Measurements from ENCODE around the gene MIXL1.

MIXL1 gene

DNA sequence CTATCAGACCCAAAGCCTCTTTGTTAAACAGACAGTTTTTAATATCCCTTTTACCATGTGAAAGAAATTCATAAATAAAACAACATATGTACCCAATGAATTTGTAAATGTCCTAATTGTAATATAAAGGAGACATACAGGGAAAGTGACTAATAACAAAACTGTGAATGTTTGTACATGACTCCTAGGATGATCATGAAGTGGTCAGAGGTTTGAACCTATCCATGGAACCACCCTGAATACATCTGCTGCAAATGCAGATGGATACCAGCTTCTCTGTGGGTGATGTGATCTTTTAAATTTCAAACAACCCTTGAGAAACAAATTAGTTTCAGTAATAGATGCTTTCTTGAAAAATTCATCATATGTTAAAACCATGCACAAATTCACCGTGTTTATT, 20.2 kb upstream of the MIXL1 start:
- no peaks in the 10 kb centered on the region for H3K9me3 ChIP-seq (ENCODE audit: control extremely low read depth in 1 of 5, control insufficient read depth in 4 of 5, insufficient read depth in 2 of 5, low read depth in 1 of 5, low read length in 4 of 5)
- POLR2A ChIA-PET: no interaction called here
- CTCF ChIA-PET: interaction anchor here (1.1 to 3.8 kb wide), 2 partner anchors 9 to 78 kb away, joined by 4 to 30 read pairs; no protein-coding TSS in a partner anchor

DNA sequence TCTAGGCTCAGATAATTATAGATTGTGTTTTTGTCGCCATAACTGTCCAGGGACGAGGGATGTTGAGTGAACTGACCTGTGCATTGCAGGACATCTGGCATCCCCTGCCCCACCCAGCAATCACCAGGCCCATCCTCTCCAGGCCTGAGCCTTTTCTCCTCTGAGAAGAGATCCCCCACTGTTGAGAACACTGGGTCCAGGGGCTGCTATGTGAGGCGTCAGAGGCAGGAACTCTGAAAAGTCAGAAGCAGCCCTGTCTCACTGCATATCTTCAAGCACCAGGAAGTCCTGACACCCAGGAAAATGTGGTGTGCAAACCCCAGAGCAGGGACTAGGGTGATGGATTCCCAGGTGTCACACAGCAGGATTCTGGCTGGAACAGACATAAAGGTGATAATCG, 19.8 kb upstream of the MIXL1 start:
- CTCF ChIA-PET: no interaction called here
- Histone ChIP-seq H3K27ac (ENCODE audit: insufficient read depth in 1 of 2, low read depth in 1 of 2, low read length in 2 of 2, poor library complexity in 1 of 2, severe bottlenecking in 2 of 2) (no peak overlapping the region), H3K4me1 (ENCODE audit: control extremely low read depth in 1 of 4, control insufficient read depth in 4 of 4, insufficient read depth in 4 of 4, low read length in 3 of 4) (peaks cover 0 to 3% (median 0%) of the 10 kb centered on the region in 4 experiments), H3K27me3 (replicated peaks in 2 of 5; ENCODE audit: control insufficient read depth in 4 of 5, insufficient read depth in 5 of 5, low read length in 4 of 5) (no peaks in the 10 kb centered on the region), H3K36me3 (ENCODE audit: control insufficient read depth in 4 of 4, insufficient read depth in 4 of 4, low read length in 3 of 4) (no peaks in the 10 kb centered on the region), H3K9me3 (ENCODE audit: control extremely low read depth in 1 of 5, control insufficient read depth in 4 of 5, insufficient read depth in 2 of 5, low read depth in 1 of 5, low read length in 4 of 5) (no peaks in the 10 kb centered on the region), H3K4me3 (ENCODE audit: control insufficient read depth in 1 of 7, extremely low read depth in 1 of 7, insufficient read depth in 4 of 7, low read depth in 2 of 7, low read length in 6 of 7) (no peak overlapping the region)
- POLR2A ChIA-PET: no interaction called here
- 94% methylated on average over 4 of the region's 4 CpGs for WGBS (ENCODE audit: insufficient coverage)
- DNase-seq: no peak

More for the DNA sequence above, 20.2 kb upstream of the MIXL1 start:
- WGBS (ENCODE audit: insufficient coverage): no CpG with 5 or more reads among the region's 1 CpG
- DNase-seq: no peak
- Histone ChIP-seq H3K27ac (ENCODE audit: insufficient read depth in 1 of 2, low read depth in 1 of 2, low read length in 2 of 2, poor library complexity in 1 of 2, severe bottlenecking in 2 of 2) (no peak overlapping the region), H3K4me1 (ENCODE audit: control extremely low read depth in 1 of 4, control insufficient read depth in 4 of 4, insufficient read depth in 4 of 4, low read length in 3 of 4) (peaks cover 0 to 3% (median 0%) of the 10 kb centered on the region in 4 experiments), H3K36me3 (ENCODE audit: control insufficient read depth in 4 of 4, insufficient read depth in 4 of 4, low read length in 3 of 4) (no peaks in the 10 kb centered on the region), H3K4me3 (ENCODE audit: control insufficient read depth in 1 of 7, extremely low read depth in 1 of 7, insufficient read depth in 4 of 7, low read depth in 2 of 7, low read length in 6 of 7) (no peak overlapping the region), H3K27me3 (replicated peaks in 2 of 5; ENCODE audit: control insufficient read depth in 4 of 5, insufficient read depth in 5 of 5, low read length in 4 of 5) (no peaks in the 10 kb centered on the region)

DNA sequence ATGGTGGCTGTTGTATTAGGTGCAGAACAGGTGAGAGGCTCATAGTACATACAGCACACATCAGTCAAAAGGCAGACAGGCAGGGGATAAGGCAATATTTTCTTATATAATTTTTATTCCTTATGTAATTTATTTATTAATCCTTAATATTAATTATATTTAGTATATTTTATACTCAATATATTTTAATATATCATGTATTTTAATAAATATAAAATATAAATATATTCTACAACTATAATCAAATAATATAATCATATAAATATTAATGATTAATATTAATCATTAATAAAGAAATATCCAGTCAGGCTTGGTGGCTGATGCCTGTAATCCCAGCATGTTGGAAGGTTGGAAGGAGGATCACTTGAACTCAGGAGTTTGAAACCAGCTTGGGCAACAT, 19.3 kb upstream of the MIXL1 start:
- DNase-seq: no peak
- Histone ChIP-seq H3K36me3 (ENCODE audit: control insufficient read depth in 4 of 4, insufficient read depth in 4 of 4, low read length in 3 of 4) (no peaks in the 10 kb centered on the region), H3K9me3 (ENCODE audit: control extremely low read depth in 1 of 5, control insufficient read depth in 4 of 5, insufficient read depth in 2 of 5, low read depth in 1 of 5, low read length in 4 of 5) (no peaks in the 10 kb centered on the region), H3K4me1 (ENCODE audit: control extremely low read depth in 1 of 4, control insufficient read depth in 4 of 4, insufficient read depth in 4 of 4, low read length in 3 of 4) (peaks cover 0 to 3% (median 0%) of the 10 kb centered on the region in 4 experiments), H3K4me3 (ENCODE audit: control insufficient read depth in 1 of 7, extremely low read depth in 1 of 7, insufficient read depth in 4 of 7, low read depth in 2 of 7, low read length in 6 of 7) (no peak overlapping the region), H3K27me3 (replicated peaks in 2 of 5; ENCODE audit: control insufficient read depth in 4 of 5, insufficient read depth in 5 of 5, low read length in 4 of 5) (no peaks in the 10 kb centered on the region), H3K27ac (ENCODE audit: insufficient read depth in 1 of 2, low read depth in 1 of 2, low read length in 2 of 2, poor library complexity in 1 of 2, severe bottlenecking in 2 of 2) (no peak overlapping the region)
- POLR2A ChIA-PET: no interaction called here
- CTCF ChIA-PET: no interaction called here

DNA sequence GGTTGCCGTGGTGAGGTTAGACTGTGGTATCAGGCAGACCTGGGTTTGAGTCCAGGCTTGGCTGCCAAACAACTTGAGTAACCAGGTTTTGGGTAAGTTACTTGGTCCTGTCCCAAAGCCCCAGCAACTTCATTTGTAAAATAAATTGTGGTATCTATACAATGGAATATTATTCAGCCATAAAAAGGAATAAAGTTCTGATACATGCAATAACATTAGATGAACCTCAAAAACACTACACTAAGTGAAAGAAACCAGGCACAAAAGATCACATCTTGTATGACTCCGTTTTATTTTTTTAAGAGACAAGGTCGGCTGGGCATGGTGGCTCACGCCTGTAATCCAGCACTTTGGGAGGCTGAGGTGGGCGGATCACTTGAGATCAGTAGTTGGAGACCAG, 16.4 kb upstream of the MIXL1 start:
- H3K36me3 ChIP-seq (ENCODE audit: control insufficient read depth in 4 of 4, insufficient read depth in 4 of 4, low read length in 3 of 4): no peaks in the 10 kb centered on the region
- H3K9me3 ChIP-seq (ENCODE audit: control extremely low read depth in 1 of 5, control insufficient read depth in 4 of 5, insufficient read depth in 2 of 5, low read depth in 1 of 5, low read length in 4 of 5): no peaks in the 10 kb centered on the region
- DNase-seq: no peak
- no peak overlapping the region for H3K27ac ChIP-seq (ENCODE audit: insufficient read depth in 1 of 2, low read depth in 1 of 2, low read length in 2 of 2, poor library complexity in 1 of 2, severe bottlenecking in 2 of 2)
- ChIA-PET POLR2A (no interaction called here), CTCF (no interaction called here)
- H3K27me3 ChIP-seq (replicated peaks in 2 of 5; ENCODE audit: control insufficient read depth in 4 of 5, insufficient read depth in 5 of 5, low read length in 4 of 5): no peaks in the 10 kb centered on the region
- no peak overlapping the region for H3K4me3 ChIP-seq (ENCODE audit: control insufficient read depth in 1 of 7, extremely low read depth in 1 of 7, insufficient read depth in 4 of 7, low read depth in 2 of 7, low read length in 6 of 7)
- 99% methylated on average over 5 of the region's 5 CpGs for WGBS (ENCODE audit: insufficient coverage)
- H3K4me1 ChIP-seq (ENCODE audit: control extremely low read depth in 1 of 4, control insufficient read depth in 4 of 4, insufficient read depth in 4 of 4, low read length in 3 of 4): no peaks in the 10 kb centered on the region

DNA sequence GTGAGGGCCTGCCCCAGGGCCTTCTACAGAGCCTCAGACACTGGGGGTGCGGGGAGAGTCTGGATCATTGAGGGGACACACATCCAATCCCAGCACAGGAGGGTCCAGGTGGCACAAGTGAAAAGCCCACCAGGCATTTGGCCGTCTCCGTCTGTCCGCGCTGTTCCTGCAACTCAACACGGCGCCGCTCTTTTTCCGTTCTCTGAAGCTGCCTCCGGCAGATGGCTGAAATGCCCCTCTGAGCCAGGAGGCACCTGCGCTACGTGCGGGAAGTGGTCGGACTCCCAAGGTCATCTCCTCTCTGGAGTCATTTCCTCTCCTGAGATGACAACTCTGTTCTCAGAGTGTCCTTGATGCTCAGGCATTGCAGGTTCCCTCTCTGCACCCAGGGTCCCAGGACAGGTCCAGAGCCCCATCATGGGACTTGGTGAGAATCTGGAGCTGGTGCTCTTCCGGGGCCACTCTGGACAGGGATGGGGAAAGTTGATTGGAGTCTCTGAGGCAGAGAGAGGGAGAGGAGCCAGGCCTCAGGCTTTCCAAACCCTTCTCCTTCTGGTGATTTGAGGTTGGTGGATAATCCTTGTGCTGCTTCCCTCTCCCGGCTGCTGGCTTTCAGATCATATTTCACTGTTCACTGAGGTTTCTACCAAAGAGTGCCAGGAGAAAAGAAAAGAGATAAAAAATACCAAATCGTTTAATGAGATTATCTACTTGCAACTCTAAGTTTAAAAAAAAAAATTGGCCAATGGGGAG, 14.0 kb upstream of the MIXL1 start:
- no peaks in the 10 kb centered on the region for H3K27me3 ChIP-seq (replicated peaks in 2 of 5; ENCODE audit: control insufficient read depth in 4 of 5, insufficient read depth in 5 of 5, low read length in 4 of 5)
- H3K27ac ChIP-seq (ENCODE audit: insufficient read depth in 1 of 2, low read depth in 1 of 2, low read length in 2 of 2, poor library complexity in 1 of 2, severe bottlenecking in 2 of 2): no peak overlapping the region
- H3K4me1 ChIP-seq (ENCODE audit: control extremely low read depth in 1 of 4, control insufficient read depth in 4 of 4, insufficient read depth in 4 of 4, low read length in 3 of 4): no peaks in the 10 kb centered on the region
- no peak for DNase-seq
- no peaks in the 10 kb centered on the region for H3K36me3 ChIP-seq (ENCODE audit: control insufficient read depth in 4 of 4, insufficient read depth in 4 of 4, low read length in 3 of 4)
- POLR2A ChIA-PET: interaction anchor here (0.5 kb wide), 1 partner anchor 7 kb away, joined by 3 read pairs; no protein-coding TSS in a partner anchor
- no peak overlapping the region for H3K4me3 ChIP-seq (ENCODE audit: control insufficient read depth in 1 of 7, extremely low read depth in 1 of 7, insufficient read depth in 4 of 7, low read depth in 2 of 7, low read length in 6 of 7)
- CTCF ChIA-PET: interaction anchor here (0.7 kb wide), 2 partner anchors 8 to 118 kb away, joined by 3 to 4 read pairs; no protein-coding TSS in a partner anchor
- no peaks in the 10 kb centered on the region for H3K9me3 ChIP-seq (ENCODE audit: control extremely low read depth in 1 of 5, control insufficient read depth in 4 of 5, insufficient read depth in 2 of 5, low read depth in 1 of 5, low read length in 4 of 5)
- 95% methylated on average over 15 of the region's 17 CpGs for WGBS (ENCODE audit: insufficient coverage)

DNA sequence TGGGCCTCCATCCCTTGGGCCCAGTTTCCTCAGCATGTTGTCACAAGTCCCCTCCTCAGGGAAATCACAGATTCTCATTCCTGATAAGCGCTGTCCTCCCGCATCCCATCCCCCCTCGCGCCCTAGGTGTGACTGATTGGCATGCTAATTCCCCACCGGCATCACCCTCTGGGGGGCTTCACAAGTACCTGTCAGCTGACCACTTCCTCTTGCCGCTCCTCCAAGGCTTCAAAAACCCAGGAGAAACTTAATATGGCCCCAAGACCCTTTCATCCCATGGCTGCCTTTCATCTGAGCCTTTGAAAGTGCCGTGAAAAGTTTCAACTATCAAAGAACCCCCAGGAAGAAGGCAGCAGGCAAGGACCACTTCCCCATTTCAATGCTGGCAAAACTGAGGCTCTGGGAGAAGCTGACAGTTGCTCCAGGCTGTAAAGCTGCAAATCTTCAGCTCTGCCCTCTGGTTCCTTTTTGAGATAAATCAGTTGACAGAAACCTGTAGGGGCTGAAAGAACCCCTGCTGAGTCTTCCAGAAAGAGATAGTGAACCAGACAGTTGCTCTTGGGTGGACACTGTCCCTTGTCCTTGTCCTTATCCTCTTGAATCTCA, 12.8 kb upstream of the MIXL1 start:
- no peak overlapping the region for H3K4me3 ChIP-seq (ENCODE audit: control insufficient read depth in 1 of 7, extremely low read depth in 1 of 7, insufficient read depth in 4 of 7, low read depth in 2 of 7, low read length in 6 of 7)
- no peak for DNase-seq
- H3K36me3 ChIP-seq (ENCODE audit: control insufficient read depth in 4 of 4, insufficient read depth in 4 of 4, low read length in 3 of 4): no peaks in the 10 kb centered on the region
- H3K27ac ChIP-seq (ENCODE audit: insufficient read depth in 1 of 2, low read depth in 1 of 2, low read length in 2 of 2, poor library complexity in 1 of 2, severe bottlenecking in 2 of 2): no peak overlapping the region
- H3K4me1 ChIP-seq (ENCODE audit: control extremely low read depth in 1 of 4, control insufficient read depth in 4 of 4, insufficient read depth in 4 of 4, low read length in 3 of 4): no peaks in the 10 kb centered on the region
- no peaks in the 10 kb centered on the region for H3K9me3 ChIP-seq (ENCODE audit: control extremely low read depth in 1 of 5, control insufficient read depth in 4 of 5, insufficient read depth in 2 of 5, low read depth in 1 of 5, low read length in 4 of 5)
- WGBS (ENCODE audit: insufficient coverage): 91% methylated on average over 7 of the region's 7 CpGs
- CTCF ChIA-PET: interaction anchor here (0.7 to 2.2 kb wide), 2 partner anchors 10 to 85 kb away, joined by 4 to 7 read pairs; no protein-coding TSS in a partner anchor
- H3K27me3 ChIP-seq (replicated peaks in 2 of 5; ENCODE audit: control insufficient read depth in 4 of 5, insufficient read depth in 5 of 5, low read length in 4 of 5): no peaks in the 10 kb centered on the region
- POLR2A ChIA-PET: no interaction called here

DNA sequence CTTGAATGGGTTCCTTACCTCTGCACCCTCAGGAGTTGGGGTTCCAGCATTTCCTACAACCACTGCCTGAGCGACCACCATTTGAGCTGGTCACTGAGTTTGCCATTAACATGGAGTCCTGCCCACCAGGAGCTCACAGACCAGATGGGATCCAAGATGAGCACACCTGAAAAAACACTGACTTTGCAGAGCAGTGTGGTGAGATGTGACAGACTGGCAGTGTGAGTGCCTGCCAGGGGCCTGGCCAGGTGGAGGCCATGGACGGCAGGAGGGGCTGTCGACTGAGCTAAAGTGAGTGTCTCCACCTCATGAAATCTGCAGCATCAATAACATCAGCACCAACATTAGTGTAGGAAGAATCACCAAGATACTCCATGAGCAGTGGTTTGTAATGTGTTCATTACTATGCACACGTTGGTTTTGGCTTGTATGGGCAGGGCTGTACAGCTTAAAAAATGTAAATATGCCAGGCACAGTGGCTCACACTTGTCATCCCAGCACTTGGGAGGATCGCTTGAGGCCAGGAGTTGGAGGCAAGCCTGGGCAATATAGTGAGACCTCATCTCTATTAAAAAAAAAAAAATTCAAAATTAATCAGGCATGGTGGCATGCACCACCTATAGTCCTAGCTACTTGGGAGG, 12.2 kb upstream of the MIXL1 start:
- no peak for DNase-seq
- no peaks in the 10 kb centered on the region for H3K9me3 ChIP-seq (ENCODE audit: control extremely low read depth in 1 of 5, control insufficient read depth in 4 of 5, insufficient read depth in 2 of 5, low read depth in 1 of 5, low read length in 4 of 5)
- no peak overlapping the region for H3K27ac ChIP-seq (ENCODE audit: insufficient read depth in 1 of 2, low read depth in 1 of 2, low read length in 2 of 2, poor library complexity in 1 of 2, severe bottlenecking in 2 of 2)
- WGBS (ENCODE audit: insufficient coverage): 100% methylated on average over 2 of the region's 5 CpGs
- ChIA-PET CTCF (interaction anchor here (0.6 to 2.2 kb wide), 5 partner anchors 9 to 91 kb away, joined by 3 to 7 read pairs (median 4); no protein-coding TSS in a partner anchor), POLR2A (interaction anchor here (0.6 kb wide), 1 partner anchor 13 kb away, joined by 6 read pairs; no protein-coding TSS in a partner anchor)
- no peaks in the 10 kb centered on the region for H3K4me1 ChIP-seq (ENCODE audit: control extremely low read depth in 1 of 4, control insufficient read depth in 4 of 4, insufficient read depth in 4 of 4, low read length in 3 of 4)
- no peaks in the 10 kb centered on the region for H3K27me3 ChIP-seq (replicated peaks in 2 of 5; ENCODE audit: control insufficient read depth in 4 of 5, insufficient read depth in 5 of 5, low read length in 4 of 5)
- H3K4me3 ChIP-seq (ENCODE audit: control insufficient read depth in 1 of 7, extremely low read depth in 1 of 7, insufficient read depth in 4 of 7, low read depth in 2 of 7, low read length in 6 of 7): no peak overlapping the region
- no peaks in the 10 kb centered on the region for H3K36me3 ChIP-seq (ENCODE audit: control insufficient read depth in 4 of 4, insufficient read depth in 4 of 4, low read length in 3 of 4)
